Suprapubic skin (tissue), 4 donors: ENCODE data around the gene PLCXD3.

Experiments
- POLR2A ChIP-seq, 2 donors: fragments of 450-650 bp; IDR thresholded peaks; one replicate each; pipeline ENCODE4 v1.6.1; 2017; ENCODE audit warnings: antibody characterized with exemption in 2 of 2, mild to moderate bottlenecking in 2 of 2, moderate library complexity in 2 of 2
- POLR2AphosphoS5 ChIP-seq, 3 donors: sonication (generic); formaldehyde crosslinking; IDR thresholded peaks; one replicate each; pipeline ENCODE4 v1.6.1; 2017; ENCODE audit warnings: antibody characterized with exemption in 3 of 3
- TF ChIP-seq, protein P1 (sequence below), 2 donors: fragments of 200-600 bp in 1 of 2; fragments of 450-650 bp in 1 of 2; sonication (generic) in 1 of 2; IDR thresholded peaks; one replicate each; pipeline ENCODE4 v1.5.1; 2016 to 2019; ENCODE audit warnings: antibody characterized with exemption in 2 of 2, mild to moderate bottlenecking in 1 of 2, moderate library complexity in 1 of 2

DNA sequence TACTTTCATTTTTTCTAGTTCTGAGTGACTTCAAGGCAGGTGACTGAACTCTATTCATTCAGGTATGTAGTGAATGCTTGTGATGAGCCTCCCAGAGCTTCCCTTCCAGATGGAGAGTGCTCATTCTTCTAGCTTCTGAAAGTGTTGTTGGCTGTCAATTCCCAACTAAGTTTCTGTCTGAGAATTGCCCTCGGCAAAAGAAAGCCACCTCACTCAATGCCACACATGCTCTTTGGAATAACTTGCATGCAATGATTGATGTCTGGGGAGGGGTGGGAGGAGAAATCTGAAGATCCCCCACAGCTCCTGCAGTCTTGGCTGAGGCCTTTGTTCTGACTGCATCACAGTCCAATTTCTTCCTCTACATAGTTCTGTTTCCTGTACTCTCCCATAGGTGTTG is 173.9 kb downstream of the PLCXD3 start:
- TF ChIP-seq, protein P1, sequence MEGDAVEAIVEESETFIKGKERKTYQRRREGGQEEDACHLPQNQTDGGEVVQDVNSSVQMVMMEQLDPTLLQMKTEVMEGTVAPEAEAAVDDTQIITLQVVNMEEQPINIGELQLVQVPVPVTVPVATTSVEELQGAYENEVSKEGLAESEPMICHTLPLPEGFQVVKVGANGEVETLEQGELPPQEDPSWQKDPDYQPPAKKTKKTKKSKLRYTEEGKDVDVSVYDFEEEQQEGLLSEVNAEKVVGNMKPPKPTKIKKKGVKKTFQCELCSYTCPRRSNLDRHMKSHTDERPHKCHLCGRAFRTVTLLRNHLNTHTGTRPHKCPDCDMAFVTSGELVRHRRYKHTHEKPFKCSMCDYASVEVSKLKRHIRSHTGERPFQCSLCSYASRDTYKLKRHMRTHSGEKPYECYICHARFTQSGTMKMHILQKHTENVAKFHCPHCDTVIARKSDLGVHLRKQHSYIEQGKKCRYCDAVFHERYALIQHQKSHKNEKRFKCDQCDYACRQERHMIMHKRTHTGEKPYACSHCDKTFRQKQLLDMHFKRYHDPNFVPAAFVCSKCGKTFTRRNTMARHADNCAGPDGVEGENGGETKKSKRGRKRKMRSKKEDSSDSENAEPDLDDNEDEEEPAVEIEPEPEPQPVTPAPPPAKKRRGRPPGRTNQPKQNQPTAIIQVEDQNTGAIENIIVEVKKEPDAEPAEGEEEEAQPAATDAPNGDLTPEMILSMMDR (IDR thresholded peaks at IDR 0.05) = no peak
- TF ChIP-seq POLR2A (IDR thresholded peaks at IDR 0.05) (no peak), POLR2AphosphoS5 (IDR thresholded peaks at IDR 0.05) (no peak)
